ENCODE measurements around the gene MTA3.

GRCh38 chr2:42523341-42523740 is 45.1 kb upstream of the MTA3 start:
- no peak for TF ChIP-seq EP300 (IDR thresholded peaks at IDR 0.05)
- no peak for TF ChIP-seq CTCF (IDR thresholded peaks at IDR 0.05)
